Activated naive CD4-positive, alpha-beta T cell treated with Interleukin-2 at 50 U/mL for 16 hours (primary cell): ENCODE data around the gene HEG1.

Experiments
- DNase-seq: peaks from one replicate; pipeline ENCODE4 v3.0.0-alpha.2; 2020

The HEG1 gene

DNA sequence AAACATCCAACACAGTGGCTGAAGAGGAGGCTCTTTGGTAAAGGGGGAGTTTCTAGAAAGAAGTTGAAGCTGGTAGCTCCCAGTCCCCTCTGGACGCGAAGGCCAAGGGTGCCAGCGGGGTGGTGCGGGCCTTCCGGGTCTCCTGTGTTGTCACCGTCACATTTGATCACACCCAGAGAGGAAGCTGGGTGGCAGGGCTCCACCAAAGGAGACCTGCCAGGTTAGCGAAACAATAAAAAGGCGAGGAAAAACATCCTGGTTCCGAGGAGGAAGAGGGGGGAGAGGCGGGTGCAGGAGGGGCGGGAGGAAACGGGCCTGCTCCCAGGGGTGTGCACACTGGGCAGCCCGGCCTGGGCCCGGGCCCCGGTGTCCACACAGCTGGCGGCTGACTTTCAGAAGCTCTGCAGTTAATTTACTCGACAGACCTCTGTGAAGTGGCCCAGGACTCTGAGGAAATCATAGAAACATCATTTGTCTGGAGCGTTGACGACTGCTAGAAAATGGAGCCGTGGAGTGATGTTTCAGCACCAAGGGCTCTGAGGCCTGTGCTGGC, 12.1 kb downstream of the HEG1 start:
- no peak for DNase-seq

- DNase-seq = no peak
Measured at GRCh38 chr3:125042725-125043406, 12.9 kb downstream of the HEG1 start.

DNA sequence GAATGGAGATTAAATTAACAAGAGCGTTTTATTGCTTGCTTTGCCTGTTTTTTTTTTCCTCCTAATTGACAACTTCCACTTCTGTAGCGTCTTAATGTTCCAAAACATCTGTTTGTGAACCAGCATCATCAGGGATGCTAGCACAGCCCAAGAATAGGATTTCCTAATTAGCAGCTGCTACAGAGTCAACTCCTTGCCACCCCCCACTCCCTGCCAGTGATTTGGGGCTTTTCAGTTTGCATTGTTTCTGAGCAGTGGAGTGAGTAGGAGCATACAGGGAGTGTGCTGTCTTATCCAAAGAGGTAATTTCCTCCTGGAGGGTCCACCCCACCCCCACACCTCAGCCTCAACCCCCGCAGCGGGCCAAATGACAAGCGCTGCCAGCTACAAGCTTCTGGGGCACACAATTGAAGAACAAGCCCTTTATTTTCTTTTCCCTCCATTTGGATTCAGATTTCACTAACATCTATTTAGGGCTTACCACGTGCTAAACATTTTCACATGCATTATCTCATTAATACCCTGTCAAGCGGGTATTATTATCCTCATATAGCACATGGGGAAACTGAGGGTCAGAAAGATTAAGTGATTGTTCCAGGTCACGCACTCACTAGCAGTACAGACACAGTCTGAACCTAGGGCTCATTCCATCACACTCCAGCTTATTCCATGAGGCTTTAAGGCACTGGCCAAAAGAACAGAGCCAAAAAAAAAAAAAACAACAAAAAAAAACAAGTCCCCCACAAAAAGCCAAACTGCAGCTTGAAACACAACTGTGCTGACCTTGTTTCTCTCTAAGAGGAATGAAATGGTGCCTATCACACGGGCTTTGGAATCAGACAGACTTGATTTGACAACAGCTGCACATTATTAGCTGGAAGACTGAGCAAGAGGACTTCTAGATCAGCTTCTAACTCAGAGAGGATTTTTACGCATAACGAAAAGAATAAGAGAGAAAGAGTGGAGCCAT, 16.4 kb downstream of the HEG1 start:
- DNase-seq = no peak

GRCh38 chr3:125037498-125038150, 18.2 kb downstream of the HEG1 start:
- DNase-seq = no peak

DNA sequence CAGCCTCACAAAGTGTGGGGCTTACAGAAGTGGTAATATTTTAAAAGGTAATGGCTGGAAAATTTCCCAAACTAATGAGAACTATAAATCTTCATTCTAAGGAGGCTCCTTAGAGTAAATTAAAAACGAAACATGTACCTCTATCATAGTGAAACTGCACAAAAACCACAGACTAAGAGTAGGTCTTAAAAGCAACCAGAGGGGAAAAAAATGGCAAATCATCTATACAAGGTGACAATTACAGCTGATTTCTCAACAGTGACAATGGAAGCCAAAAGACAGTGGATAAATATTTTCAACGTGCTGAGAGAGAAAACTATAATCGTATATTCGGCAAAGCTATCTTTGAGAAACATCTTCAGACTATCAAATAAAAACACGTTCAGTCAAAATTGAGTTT, 20.6 kb downstream of the HEG1 start:
- DNase-seq = no peak

- no peak for DNase-seq
Measured at GRCh38 chr3:125033616-125034015, 22.2 kb downstream of the HEG1 start.

DNA sequence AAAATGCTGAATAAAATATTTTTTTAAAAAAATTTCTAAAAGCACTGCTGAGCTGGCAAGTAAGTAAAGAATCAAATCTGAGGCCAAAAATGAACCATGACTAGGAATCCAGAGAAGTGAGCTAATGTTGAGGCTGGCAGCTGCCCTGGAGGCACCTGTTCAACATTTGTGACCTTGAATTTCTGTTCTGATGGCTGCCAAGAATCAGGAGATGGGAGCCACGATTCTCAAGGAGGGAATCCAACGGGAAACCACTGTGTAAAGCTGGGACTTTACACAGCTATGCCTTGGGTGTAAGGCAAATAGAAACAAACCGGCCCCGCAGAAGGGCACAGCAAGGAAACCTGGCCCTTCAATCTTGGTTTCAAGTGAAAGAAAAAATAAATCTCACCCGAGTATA, 22.7 kb downstream of the HEG1 start:
- no peak for DNase-seq

DNA sequence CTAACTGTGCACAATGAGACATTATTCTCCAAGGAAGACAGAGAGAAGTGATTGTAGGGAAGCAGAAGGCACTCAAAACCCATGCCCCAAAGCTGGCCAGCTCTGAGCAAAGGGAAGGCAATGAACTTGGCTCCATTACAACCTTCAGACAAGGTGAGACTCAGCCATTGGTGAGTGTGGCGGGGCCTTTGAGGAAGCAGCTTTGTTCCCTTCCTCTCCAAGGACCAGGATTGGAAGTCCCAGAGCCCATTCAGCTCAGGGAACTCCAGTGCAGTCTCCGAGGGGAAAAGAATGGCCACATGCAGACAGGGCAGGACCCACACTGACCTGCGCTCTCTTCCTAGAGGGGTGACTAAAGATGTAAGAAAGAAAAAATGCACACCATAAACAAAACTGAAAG, 23.1 kb downstream of the HEG1 start:
- no peak for DNase-seq

GRCh38 chr3:125032100-125032643, 23.6 kb downstream of the HEG1 start:
- no peak for DNase-seq

DNA sequence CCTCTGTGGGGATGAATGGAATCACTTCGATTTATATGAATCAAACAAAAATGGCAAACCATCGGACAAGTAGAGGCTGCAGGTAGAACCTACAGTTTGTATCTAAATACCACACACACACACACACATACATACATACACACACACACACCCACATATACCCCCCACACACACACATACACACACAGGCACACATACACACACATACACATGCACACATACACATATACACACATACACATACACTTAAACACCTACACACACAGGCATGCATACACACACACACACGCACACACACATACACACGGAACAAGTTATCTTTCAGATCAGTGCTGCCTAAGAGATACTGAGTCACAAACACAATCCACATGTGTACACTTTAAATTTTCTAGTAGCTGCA, 24.3 kb downstream of the HEG1 start:
- no peak for DNase-seq

DNA sequence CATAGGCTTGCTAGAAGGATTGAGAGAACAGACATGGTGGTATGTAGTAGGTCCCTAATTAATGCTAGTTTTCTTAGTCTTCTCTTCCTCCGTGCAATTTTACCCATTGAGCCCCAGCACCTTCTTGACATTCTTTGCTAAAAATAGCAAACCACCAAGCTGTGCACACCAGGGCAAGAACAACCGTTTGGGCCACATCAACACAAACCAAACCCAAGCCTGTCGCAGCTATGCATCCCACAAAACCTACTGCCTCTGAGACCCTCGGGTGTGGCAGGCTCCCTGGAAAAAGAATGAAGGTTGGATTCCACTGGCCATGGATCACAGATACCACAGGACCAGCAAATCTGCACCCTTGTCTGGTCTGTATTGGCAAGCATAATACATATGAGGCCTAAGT, 27.1 kb downstream of the HEG1 start:
- no peak for DNase-seq

- no peak for DNase-seq
Measured at GRCh38 chr3:125025642-125026041, 30.2 kb downstream of the HEG1 start.

DNA sequence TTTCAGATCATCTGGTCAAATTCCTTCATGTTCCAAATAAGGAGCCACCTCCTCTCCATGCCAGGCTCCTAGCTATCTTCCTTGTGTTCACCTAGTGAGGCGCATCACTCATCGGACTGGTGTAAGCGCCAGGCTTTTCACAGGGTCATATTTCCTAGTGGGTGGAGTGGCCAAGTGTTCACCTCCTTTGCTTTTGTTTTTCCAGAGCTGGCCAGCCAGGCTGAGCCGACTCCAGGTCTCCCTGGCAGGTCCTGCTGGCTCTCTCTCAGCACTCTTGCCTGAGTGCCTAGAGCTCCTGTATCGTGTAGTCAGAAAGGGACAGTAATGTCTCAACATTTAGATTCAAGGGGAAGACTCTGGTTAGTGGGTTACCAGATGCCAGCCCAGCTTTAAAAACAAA, 31.0 kb downstream of the HEG1 start:
- no peak for DNase-seq

- no peak for DNase-seq
Measured at GRCh38 chr3:125023833-125024555, 31.8 kb downstream of the HEG1 start.

GRCh38 chr3:125022206-125022605, 33.6 kb downstream of the HEG1 start:
- DNase-seq = no peak

GRCh38 chr3:125019271-125019670, 36.5 kb downstream of the HEG1 start:
- no peak for DNase-seq

DNA sequence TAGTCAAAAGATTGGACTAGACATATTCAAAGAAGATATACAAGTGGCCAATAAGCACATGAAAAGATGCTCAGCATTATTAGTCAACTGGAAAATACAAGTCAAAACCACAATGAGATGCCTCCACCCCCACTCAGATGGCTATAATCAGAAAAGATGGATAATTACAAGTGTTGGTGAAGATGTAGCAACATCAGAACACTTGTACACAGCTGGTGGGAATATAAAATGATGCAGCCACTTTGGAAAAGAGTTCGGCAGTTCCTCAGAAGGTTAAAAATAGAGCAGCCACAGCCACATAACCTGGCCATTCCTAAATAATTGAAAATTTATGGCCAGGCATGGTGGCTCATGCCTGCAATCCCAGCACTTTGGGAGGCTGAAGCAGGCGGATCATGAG, 38.4 kb downstream of the HEG1 start:
- DNase-seq = no peak

GRCh38 chr3:125014570-125015179, 41.1 kb downstream of the HEG1 start:
- no peak for DNase-seq

DNA sequence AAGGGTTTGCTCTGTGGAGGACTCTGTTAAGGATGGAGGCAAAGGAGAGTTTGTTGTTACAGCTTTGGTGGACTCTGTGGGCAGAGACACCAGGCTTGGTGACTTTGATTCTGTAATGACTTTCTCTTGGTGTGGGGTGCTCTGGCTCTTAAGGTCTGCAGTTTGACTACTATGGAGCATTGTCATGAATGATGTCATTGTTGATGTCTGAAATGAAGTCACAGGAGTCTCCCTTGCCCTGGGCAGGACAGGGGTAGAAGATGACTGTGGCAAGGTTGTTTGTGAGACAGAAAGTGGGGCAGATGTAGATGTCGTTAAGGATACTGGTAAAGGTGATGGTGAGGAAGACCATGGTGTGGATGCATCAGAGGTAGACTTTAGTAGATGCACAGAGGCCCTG, 42.7 kb downstream of the HEG1 start:
- no peak for DNase-seq

DNA sequence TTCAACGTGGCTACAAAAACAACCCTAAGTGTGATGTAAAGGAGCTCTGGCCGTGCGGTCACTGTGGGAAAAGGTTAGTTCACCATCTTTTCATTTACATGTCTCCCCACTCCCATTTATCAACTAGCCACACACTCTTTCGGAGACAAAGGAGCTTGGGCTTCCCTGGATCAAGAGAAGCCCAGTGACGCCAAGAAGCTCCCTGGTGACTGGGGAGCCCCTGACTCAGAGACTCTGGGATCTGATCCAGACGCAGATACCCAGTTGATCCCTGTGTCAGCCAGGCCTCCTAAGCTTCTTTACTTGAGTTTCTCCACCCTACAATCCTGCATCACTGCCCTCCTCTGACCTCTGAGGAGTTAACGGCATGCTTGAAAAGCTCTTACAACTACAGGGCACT, 43.9 kb downstream of the HEG1 start:
- no peak for DNase-seq

DNA sequence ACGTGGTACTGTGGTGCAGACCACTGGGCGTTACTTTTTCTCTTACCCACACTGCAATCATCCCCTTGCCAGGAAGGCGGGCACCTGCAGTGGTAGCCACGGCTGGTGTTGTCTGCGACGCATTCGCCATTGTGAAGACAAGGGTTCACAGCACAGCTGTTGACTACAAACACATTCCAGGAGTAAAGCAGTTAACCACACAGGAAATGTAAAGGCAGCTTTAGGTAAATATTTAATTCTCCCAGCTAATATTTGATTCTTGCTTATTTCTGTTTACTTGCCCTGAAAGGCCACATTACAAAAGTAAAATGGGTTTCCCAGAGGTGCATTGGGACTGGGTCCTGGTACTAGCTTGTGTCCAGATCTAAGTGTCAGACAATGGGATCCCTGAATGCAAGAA, 45.4 kb downstream of the HEG1 start:
- DNase-seq = no peak

GRCh38 chr3:125008766-125009165, 47.0 kb downstream of the HEG1 start:
- no peak for DNase-seq
